ENCODE results near the gene PDS5A. TPM values are rescaled to one million over a fixed set of nuclear protein-coding genes. Genes with fewer than 3 reads are reported as not detected.
"Not testable (repeated sequence)": the region's sequence is repeated elsewhere in the genome, so short reads cannot be mapped to it uniquely, and the experiment has no call there.

PDS5A gene
- total RNA-seq, 1 donor from 2014 or later = 52.9 TPM

DNA sequence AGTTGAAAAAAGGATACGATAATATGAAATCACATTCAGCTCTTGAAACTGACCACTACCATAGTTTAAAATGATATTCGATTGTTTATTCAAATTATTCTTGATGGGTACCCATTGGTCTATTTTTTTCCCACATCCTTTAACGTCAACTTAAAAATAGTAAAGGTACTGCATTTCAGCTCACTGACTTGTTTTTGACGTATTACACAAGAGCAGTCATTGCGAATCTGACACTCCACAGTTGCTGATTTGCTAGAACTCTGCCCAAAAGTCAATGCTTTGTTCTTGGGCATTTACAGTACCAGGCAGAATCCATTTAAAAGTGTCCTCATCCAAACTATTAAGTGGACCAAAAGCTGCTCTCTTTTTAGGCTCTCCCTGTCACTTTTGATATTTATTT is 1.2 kb upstream of the PDS5A start:
- intact Hi-C loops (cut with DNase I) = loop anchor here (1.0 to 10.0 kb wide), 4 partner anchors 281 to 934 kb away; partner anchors contain the start of genes LIAS, RPL9, SMIM14 and UBE2K
- H3K4me3 ChIP-seq = no peak overlapping the region
- DNase-seq (ENCODE audit: low spot score in 2 of 2) = no peak
- H3K27me3 ChIP-seq = no peaks in the 10 kb centered on the region
- H3K27ac ChIP-seq = no peak overlapping the region
- H3K4me1 ChIP-seq = peaks cover 0 to 18% of the 10 kb centered on the region in 2 donors
- no peaks in the 10 kb centered on the region for H3K9me3 ChIP-seq
- peaks cover 6 to 16% of the 10 kb centered on the region in 2 donors for H3K36me3 ChIP-seq
- TF ChIP-seq, protein P1, sequence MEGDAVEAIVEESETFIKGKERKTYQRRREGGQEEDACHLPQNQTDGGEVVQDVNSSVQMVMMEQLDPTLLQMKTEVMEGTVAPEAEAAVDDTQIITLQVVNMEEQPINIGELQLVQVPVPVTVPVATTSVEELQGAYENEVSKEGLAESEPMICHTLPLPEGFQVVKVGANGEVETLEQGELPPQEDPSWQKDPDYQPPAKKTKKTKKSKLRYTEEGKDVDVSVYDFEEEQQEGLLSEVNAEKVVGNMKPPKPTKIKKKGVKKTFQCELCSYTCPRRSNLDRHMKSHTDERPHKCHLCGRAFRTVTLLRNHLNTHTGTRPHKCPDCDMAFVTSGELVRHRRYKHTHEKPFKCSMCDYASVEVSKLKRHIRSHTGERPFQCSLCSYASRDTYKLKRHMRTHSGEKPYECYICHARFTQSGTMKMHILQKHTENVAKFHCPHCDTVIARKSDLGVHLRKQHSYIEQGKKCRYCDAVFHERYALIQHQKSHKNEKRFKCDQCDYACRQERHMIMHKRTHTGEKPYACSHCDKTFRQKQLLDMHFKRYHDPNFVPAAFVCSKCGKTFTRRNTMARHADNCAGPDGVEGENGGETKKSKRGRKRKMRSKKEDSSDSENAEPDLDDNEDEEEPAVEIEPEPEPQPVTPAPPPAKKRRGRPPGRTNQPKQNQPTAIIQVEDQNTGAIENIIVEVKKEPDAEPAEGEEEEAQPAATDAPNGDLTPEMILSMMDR (IDR thresholded peaks at IDR 0.05) = no peak

DNA sequence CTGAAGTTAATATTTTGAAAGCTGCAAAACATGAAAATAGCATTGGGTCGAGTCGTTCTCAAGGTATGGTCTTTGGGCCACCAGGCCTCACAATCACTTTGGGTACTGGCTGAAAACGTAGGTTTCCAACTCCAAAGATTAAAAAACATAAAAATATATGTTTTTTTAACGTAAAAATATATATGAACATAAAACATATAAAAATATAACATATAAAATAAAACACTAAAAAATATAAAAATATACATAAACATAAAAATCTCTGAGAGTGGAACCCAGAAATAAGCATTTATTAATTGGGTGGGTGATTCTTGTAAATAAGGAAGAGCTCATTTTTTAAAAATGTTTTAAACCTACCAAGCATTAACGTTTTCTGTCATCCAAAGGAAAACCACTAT is 666 bp upstream of the PDS5A start:
- Histone ChIP-seq H3K9me3 (no peaks in the 10 kb centered on the region), H3K27me3 (no peaks in the 10 kb centered on the region), H3K4me3 (peak overlapping the region; percentile 98 to 99), H3K27ac (peak overlapping the region; percentile 81 to 95), H3K36me3 (peaks cover 6 to 21% of the 10 kb centered on the region in 2 donors), H3K4me1 (peaks cover 0 to 18% of the 10 kb centered on the region in 2 donors)
- TF ChIP-seq, protein P1 (IDR thresholded peaks at IDR 0.05) = no peak
- peak in 1 of 2 donors; percentile 38 for DNase-seq (ENCODE audit: low spot score in 2 of 2)
- intact Hi-C loops (cut with DNase I) = loop anchor here (1.0 to 10.0 kb wide), 4 partner anchors 280 to 934 kb away; partner anchors contain the start of genes LIAS, RPL9, SMIM14 and UBE2K

DNA sequence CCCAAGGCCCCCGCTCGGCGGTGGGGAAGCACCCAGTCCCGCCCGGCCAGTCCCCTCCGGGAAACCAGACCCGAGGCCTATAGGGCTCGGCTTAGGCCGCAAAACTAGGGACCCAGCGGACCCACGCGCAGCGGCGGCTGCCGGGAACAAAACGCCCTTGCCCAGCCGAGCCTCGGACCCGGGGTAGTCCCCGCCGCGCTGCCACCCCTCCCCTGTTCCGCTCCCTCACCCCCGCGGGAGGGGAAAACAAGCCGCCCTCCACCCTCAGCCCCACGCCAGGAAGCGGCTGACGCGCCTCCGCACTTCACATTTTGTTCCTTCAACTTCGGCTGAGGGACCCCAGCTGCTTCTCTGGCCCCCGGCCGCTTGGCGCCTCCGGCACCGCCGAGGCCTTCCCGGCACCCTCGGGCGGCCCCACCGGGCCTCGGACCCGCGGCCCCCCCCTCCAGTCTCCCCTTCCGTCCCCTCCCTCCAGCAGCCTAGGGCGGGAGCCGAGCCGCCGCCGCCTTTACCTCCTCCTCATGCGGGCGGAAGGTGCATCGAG is 694 bp downstream of the PDS5A start:
- TF ChIP-seq, protein P1 (IDR thresholded peaks at IDR 0.05) = no peak

DNA sequence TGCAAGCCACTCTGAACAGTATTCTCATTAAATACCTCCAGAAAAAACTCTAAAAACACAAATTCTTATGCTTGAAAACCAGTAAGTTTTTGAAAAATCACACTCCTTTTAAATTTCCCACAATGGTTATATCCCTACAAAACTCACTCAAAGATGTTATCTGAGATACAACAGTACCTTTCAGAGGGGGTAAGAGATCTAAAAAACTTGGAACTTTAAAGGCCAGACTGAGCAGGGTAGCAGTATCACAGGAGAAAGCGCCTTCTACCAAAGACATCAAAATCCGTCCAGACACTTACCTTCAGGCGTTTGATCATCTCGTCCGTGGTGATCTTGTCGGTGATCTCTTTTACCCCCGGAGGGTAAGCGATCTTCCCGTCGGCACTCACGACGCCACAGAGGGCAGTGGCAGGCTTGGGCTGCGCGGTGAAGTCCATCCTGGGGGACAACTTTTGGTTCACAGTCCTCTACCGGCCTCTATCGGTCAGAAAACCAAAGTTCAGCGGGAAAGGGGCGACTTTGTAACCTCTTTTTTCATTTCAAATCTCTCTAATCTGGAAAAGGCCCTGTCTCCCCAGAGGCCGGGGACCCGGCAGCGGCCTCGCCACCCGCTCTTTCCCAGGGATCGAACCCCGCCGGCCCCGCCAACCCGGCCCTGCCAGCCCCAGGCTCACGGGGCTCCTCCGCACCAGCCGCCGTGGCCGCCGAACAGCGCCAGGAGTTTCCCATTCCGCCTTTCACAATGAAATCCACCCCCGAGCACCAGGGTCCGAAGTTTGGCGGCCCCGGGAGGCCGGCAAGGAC is 1.4 kb downstream of the PDS5A start:
- peaks cover 0 to 18% of the 10 kb centered on the region in 2 donors for H3K4me1 ChIP-seq
- DNase-seq (ENCODE audit: low spot score in 2 of 2) = peak; percentile 24 to 85
- H3K36me3 ChIP-seq = peaks cover 6 to 25% of the 10 kb centered on the region in 2 donors
- H3K27me3 ChIP-seq = no peaks in the 10 kb centered on the region
- H3K4me3 ChIP-seq = peak overlapping the region; percentile 98 to 99
- H3K9me3 ChIP-seq = no peaks in the 10 kb centered on the region
- peak overlapping the region; percentile 94 to 95 for H3K27ac ChIP-seq
- TF ChIP-seq, protein P1 (IDR thresholded peaks at IDR 0.05) = peak; percentile 83 to 84 (median 83)
- intact Hi-C loops (cut with DNase I) = loop anchor here (1.0 to 10.0 kb wide), 5 partner anchors 281 to 932 kb away; partner anchors contain the start of genes LIAS, RPL9, SMIM14 and UGDH

More for the DNA sequence above, 694 bp downstream of the PDS5A start:
- peak overlapping the region; percentile 98 to 99 for H3K4me3 ChIP-seq
- no peaks in the 10 kb centered on the region for H3K9me3 ChIP-seq
- no peaks in the 10 kb centered on the region for H3K27me3 ChIP-seq
- H3K27ac ChIP-seq = peak overlapping the region; percentile 94 to 95
- peak in 1 of 2 donors; percentile 64 for DNase-seq (ENCODE audit: low spot score in 2 of 2)
- H3K4me1 ChIP-seq = peaks cover 0 to 18% of the 10 kb centered on the region in 2 donors
- intact Hi-C loops (cut with DNase I) = loop anchor here (1.0 to 10.0 kb wide), 6 partner anchors 80 to 932 kb away; partner anchors contain the start of genes LIAS, RPL9, SMIM14 and UGDH
- peaks cover 6 to 25% of the 10 kb centered on the region in 2 donors for H3K36me3 ChIP-seq

DNA sequence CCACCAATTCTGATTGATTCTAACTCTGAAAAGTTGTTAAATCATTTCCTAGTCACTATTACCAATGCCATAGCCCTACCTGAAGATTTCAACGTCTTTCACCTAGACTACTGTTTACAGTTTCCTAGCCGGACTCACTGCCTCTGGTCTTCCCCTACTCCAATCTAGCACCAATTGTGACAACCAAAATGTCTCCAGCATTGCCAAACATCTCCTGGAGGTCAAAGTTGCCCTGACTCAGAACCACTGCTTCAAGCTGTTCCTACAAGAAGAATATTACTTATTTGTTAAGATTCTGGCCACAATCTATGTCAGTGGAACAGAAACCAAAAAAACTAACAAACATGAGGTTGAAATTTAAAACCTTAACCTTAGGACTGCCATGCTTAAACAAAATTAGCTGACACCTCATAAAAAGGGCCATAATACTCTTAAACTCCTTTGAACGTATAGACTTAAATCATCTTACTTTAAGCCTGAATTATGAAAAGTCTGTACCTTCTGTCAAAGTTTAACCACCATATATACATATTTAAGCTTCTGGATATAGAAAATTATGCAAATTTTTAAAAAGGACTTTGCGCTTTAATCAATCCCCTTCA is 2.1 kb downstream of the PDS5A start:
- peaks cover 6 to 25% of the 10 kb centered on the region in 2 donors for H3K36me3 ChIP-seq
- TF ChIP-seq, protein P1 (IDR thresholded peaks at IDR 0.05) = no peak
- H3K4me1 ChIP-seq = peaks cover 0 to 22% of the 10 kb centered on the region in 2 donors
- peak overlapping the region; percentile 94 to 95 for H3K27ac ChIP-seq
- DNase-seq (ENCODE audit: low spot score in 2 of 2) = no peak
- H3K27me3 ChIP-seq = no peaks in the 10 kb centered on the region
- H3K9me3 ChIP-seq = no peaks in the 10 kb centered on the region
- intact Hi-C loops (cut with DNase I) = loop anchor here (1.0 to 10.0 kb wide), 5 partner anchors 280 to 931 kb away; partner anchors contain the start of genes LIAS, RPL9, SMIM14 and UGDH
- H3K4me3 ChIP-seq = peak overlapping the region; percentile 98 to 99

DNA sequence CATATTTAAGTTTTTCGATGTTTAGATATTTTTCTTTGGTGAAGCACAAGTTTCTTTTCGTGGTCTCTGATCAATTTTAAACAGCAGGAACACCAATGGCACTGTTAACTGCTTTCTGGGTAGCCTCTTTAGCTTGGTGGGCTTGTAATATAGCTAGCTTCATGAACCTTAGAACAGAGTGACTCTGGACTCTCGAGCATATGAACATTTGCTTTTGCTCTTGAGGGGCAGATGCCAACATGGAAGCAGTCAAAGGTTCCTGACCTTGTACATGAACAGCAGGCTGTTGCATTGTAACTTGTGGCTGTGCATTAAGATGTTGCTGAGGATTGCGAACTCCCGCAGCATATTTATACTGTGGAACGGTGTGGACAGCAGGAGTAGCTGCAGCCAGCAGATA is 4.7 kb downstream of the PDS5A start:
- H3K4me1 ChIP-seq = peaks cover 0 to 30% of the 10 kb centered on the region in 2 donors
- not testable (repeated sequence) for H3K27ac ChIP-seq; H3K9me3 ChIP-seq; H3K4me3 ChIP-seq; DNase-seq (ENCODE audit: low spot score in 2 of 2); H3K27me3 ChIP-seq
- H3K36me3 ChIP-seq = peaks cover 6 to 26% of the 10 kb centered on the region in 2 donors
- intact Hi-C loops (cut with DNase I) = loop anchor here (10.0 kb wide), 1 partner anchor 928 kb away; no protein-coding TSS in a partner anchor
